GM23248 (cell line): Measurements from ENCODE around the gene DNAJC8. TPM values are rescaled to one million over a fixed set of nuclear protein-coding genes. Genes with fewer than 3 reads are reported as not detected.

Source experiments
- DNase-seq: peaks from one replicate; pipeline ENCODE4 v3.0.0-alpha.2; 2015
- H2AFZ ChIP-seq: fragments of 200-600 bp; sonication (generic); 2 replicates; pipeline ENCODE4 v1.6.1; 2016; ENCODE audit warnings: antibody characterized with exemption
- H3F3A ChIP-seq: fragments of 200-600 bp; sonication (generic); 2 replicates; pipeline ENCODE4 v1.6.1; 2016; ENCODE audit warnings: mild to moderate bottlenecking, antibody characterized with exemption, mixed run types; ENCODE audit not compliant: insufficient read depth
- H3K27ac ChIP-seq: fragments of 200-600 bp; sonication (generic); 2 replicates; pipeline ENCODE4 v1.5.1; 2016; ENCODE audit warnings: mild to moderate bottlenecking
- H3K27me3 ChIP-seq: fragments of 200-600 bp; sonication (generic); replicated peaks from 2 replicates; pipeline ENCODE4 v1.6.1; 2016; ENCODE audit warnings: mild to moderate bottlenecking; ENCODE audit not compliant: insufficient read depth
- H3K36me3 ChIP-seq: fragments of 200-600 bp; sonication (generic); 2 replicates; pipeline ENCODE4 v1.6.1; 2016; ENCODE audit warnings: low read depth, mild to moderate bottlenecking
- H3K4me1 ChIP-seq: fragments of 200-600 bp; sonication (generic); 2 replicates; pipeline ENCODE4 v1.6.1; 2016; ENCODE audit warnings: mild to moderate bottlenecking; ENCODE audit not compliant: insufficient read depth
- H3K4me2 ChIP-seq: fragments of 200-600 bp; sonication (generic); one replicate; pipeline ENCODE4 v1.6.1; 2016; ENCODE audit warnings: mild to moderate bottlenecking; ENCODE audit not compliant: unreplicated experiment
- H3K4me3 ChIP-seq: fragments of 200-600 bp; sonication (generic); 2 replicates; pipeline ENCODE4 v1.5.1; 2016; ENCODE audit warnings: mild to moderate bottlenecking
- H3K79me2 ChIP-seq: fragments of 200-600 bp; sonication (generic); 2 replicates; pipeline ENCODE4 v1.6.1; 2016; ENCODE audit warnings: mild to moderate bottlenecking; ENCODE audit not compliant: insufficient read depth
- H3K9ac ChIP-seq: fragments of 200-600 bp; sonication (generic); 2 replicates; pipeline ENCODE4 v1.6.1; 2016; ENCODE audit warnings: mild to moderate bottlenecking
- H3K9me2 ChIP-seq: fragments of 200-600 bp; sonication (generic); 2 replicates; pipeline ENCODE4 v1.6.1; 2016; ENCODE audit warnings: mixed run types, mild to moderate bottlenecking, moderate library complexity; ENCODE audit not compliant: insufficient read depth
- H3K9me3 ChIP-seq: fragments of 200-600 bp; sonication (generic); one replicate; pipeline ENCODE4 v1.6.1; 2017; ENCODE audit warnings: low read depth
- H4K20me1 ChIP-seq: fragments of 200-600 bp; sonication (generic); 2 replicates; pipeline ENCODE4 v1.6.0; 2016; ENCODE audit not compliant: insufficient read depth
- EZH2 ChIP-seq: fragments of 200-600 bp; sonication (generic); IDR thresholded peaks from 2 replicates; pipeline ENCODE4 v1.6.1; 2018; ENCODE audit warnings: antibody characterized with exemption, mild to moderate bottlenecking; ENCODE audit not compliant: insufficient read depth, poor library complexity, severe bottlenecking
- EZH2phosphoT487 ChIP-seq: fragments of 200-600 bp; sonication (generic); IDR thresholded peaks from 2 replicates; pipeline ENCODE4 v1.6.1; 2018; ENCODE audit warnings: antibody characterized with exemption, moderate library complexity, mild to moderate bottlenecking, low read depth; ENCODE audit not compliant: insufficient read depth
- WGBS, 2 experiments: methylation state at CpG; one replicate each; pipeline ENCODE4 v1.1.6; 2015 to 2017; ENCODE audit warnings: low lambda C conversion rate in 2 of 2, low coverage in 1 of 2; ENCODE audit errors: missing lambda C conversion rate in 2 of 2; 5-methylcytosine and 5-hydroxymethylcytosine counted together
- in situ Hi-C: fragments of 300-500 bp; cut with MboI; formaldehyde crosslinking; loops from 2 replicates; pipeline ENCODE4 v1.15.0; 2020
- polyA plus RNA-seq: library from polyadenylated mRNA; unstranded; fragments of >200 nt; fragmentation: Nextera tagmentation; extraction: Ambion mirVana; gene quantifications from 2 replicates; pipeline ENCODE4 v1.2.1, GENCODE V29; 2016
- total RNA-seq: library from RNA; depleted of rRNA; stranded (reverse); fragments of >200 nt; shearing (Covaris generic); gene quantifications from 2 replicates; pipeline ENCODE4 v1.2.3, GENCODE V29; 2014

DNAJC8 gene
- total and polyA plus RNA-seq, 2 experiments from 2014 or later: 53.0 to 98.6 TPM

DNA sequence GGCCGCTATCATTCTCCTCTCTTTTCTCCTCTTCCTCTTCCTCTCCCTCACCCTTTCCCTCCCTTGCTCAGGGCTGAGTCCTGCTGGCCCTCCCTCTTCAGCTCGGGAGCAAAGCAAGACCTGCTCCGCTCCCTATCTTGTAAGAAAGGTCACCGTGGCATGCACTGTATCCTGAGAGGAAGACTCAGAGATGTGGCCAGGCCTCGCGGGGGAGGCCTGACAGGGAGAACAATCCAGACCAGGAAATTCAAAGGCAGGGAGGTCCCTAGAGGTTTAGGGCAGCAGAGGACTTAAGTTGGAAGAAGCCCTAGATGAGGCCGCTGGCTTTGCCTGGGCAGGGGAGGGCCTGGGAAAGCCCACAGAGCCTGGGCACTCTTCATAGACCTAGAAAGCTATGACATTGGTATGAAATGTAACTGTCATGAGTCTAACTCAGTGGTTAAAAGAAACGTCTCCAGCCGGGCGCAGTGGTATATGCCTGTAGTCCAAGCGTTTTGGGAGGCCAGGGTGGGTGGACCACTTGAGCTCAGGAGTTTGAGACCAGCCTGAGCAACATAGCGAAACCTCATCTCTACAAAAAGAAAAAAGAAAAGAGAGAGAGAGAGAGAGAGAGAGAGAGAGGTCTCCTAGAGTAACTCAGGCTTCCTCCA lies 41.7 kb downstream of the DNAJC8 start:
- no peaks in the 10 kb centered on the region for H3K36me3 ChIP-seq
- H3K9ac ChIP-seq: no peak overlapping the region
- no peaks in the 10 kb centered on the region for H3K27me3 ChIP-seq
- H3K4me2 ChIP-seq: no peak overlapping the region
- H3K4me3 ChIP-seq: no peak overlapping the region
- H3K4me1 ChIP-seq: 0 out of 2 replicates have a peak, but pooled peaks cover 3% of the 10 kb centered on the region
- H4K20me1 ChIP-seq: no peaks in the 10 kb centered on the region
- no peaks in the 10 kb centered on the region for H3K79me2 ChIP-seq
- TF ChIP-seq EZH2phosphoT487: no peak
- no peak for TF ChIP-seq EZH2
- H3K27ac ChIP-seq: no peak overlapping the region
- H3F3A ChIP-seq: no peaks in the 10 kb centered on the region
- DNase-seq: no peak
- 74% methylated on average over 12 of the region's 12 CpGs for WGBS, 2 experiments
- no peaks in the 10 kb centered on the region for H3K9me2 ChIP-seq
- in situ Hi-C loops: no loop called here
- no peaks in the 10 kb centered on the region for H3K9me3 ChIP-seq
- H2AFZ ChIP-seq: peak overlapping the region; percentile 78

- H3K4me1 ChIP-seq: 0 out of 2 replicates have a peak, but pooled peaks cover 3% of the 10 kb centered on the region
- TF ChIP-seq EZH2: no peak
- no peak for TF ChIP-seq EZH2phosphoT487
- no peaks in the 10 kb centered on the region for H3K9me3 ChIP-seq
- H3K36me3 ChIP-seq: no peaks in the 10 kb centered on the region
- H3K4me3 ChIP-seq: no peak overlapping the region
- in situ Hi-C loops: no loop called here
- 47 to 49% methylated on average over 3 of the region's 3 CpGs for WGBS, 2 experiments
- H2AFZ ChIP-seq: peak overlapping the region; percentile 78
- DNase-seq: no peak
- no peak overlapping the region for H3K9ac ChIP-seq
- H4K20me1 ChIP-seq: no peaks in the 10 kb centered on the region
- H3F3A ChIP-seq: no peaks in the 10 kb centered on the region
- H3K79me2 ChIP-seq: no peaks in the 10 kb centered on the region
- no peak overlapping the region for H3K27ac ChIP-seq
- no peaks in the 10 kb centered on the region for H3K9me2 ChIP-seq
- H3K4me2 ChIP-seq: no peak overlapping the region
- H3K27me3 ChIP-seq: no peaks in the 10 kb centered on the region
Measured at GRCh38 chr1:28190337-28190979, 42.4 kb downstream of the DNAJC8 start.

DNA sequence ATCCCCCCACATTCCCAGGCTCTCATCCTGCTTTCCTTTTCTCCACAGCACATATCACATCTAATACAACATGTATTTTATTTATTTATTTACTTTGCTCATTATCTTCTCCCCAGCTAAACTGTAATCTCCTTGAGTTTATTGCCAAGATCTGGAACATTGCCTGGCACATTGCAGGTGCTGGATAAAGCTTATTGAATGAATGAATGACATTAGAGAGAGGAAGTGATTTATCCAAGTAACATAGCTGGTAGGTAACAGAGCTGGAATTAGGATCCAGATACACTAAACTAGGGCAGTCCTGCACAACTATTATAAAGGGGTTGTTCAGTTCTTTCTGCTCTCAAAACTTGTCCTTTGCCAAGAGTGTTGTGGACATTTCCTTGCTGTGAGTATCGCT lies 47.8 kb downstream of the DNAJC8 start:
- no peaks in the 10 kb centered on the region for H3K36me3 ChIP-seq
- H3K9me3 ChIP-seq: no peaks in the 10 kb centered on the region
- no peaks in the 10 kb centered on the region for H3K79me2 ChIP-seq
- no peaks in the 10 kb centered on the region for H4K20me1 ChIP-seq
- no peak overlapping the region for H3K27ac ChIP-seq
- H3K9me2 ChIP-seq: no peaks in the 10 kb centered on the region
- H3F3A ChIP-seq: no peaks in the 10 kb centered on the region
- no peak overlapping the region for H3K9ac ChIP-seq
- no peak overlapping the region for H3K4me2 ChIP-seq
- no peak overlapping the region for H3K4me3 ChIP-seq
- in situ Hi-C loops: no loop called here
- no peak for TF ChIP-seq EZH2
- no peak for TF ChIP-seq EZH2phosphoT487
- no peak for DNase-seq
- no peak overlapping the region for H2AFZ ChIP-seq
- H3K4me1 ChIP-seq: no peaks in the 10 kb centered on the region
- H3K27me3 ChIP-seq: no peaks in the 10 kb centered on the region
- WGBS, 2 experiments: 91 to 94% methylated on average over 1 of the region's 1 CpG

DNA sequence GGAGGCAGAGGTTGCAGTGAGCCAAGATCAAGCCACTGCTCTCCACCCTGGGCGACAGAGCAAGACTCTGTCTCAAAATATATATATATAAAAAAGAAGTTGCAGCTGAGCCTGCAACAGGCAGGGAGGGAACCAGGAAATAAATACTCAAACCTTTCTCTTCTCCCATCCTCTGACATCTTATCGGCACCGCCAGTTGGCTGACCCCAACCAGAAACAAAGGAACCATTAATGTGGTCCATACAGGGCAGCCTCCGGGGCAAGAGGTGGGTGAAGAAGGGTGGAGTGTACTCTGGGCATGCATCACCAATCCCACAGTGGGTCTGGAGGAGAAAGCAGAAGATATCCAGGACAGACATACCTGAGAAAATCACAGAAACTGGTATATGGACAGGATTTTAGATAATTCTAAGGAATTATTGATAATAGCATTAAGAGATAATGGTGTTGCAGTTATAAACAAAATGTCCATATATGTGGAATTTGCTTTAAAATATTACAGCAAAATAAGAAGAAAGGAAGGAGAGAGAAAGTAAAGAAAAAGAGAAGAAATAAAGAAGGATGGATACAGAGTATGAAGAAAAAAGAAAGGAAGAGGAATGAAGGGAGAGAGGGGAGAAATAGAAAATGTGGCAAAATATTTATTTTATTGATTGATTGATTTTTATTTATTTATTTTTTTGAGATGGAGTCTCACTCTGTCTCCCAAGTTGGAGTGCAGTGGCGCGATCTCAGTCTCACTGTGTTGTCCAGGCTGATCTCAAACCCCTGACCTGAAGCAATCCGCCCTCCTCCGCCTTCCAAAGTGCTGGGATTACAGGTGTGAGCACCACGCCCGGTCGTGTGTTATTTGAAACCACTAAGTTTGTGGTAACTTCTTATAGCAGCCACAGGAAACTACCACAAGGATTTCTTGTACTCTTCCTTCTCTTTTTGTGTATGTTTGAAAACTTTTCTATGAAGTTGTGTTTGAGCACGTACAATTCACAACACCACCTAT lies 52.2 kb downstream of the DNAJC8 start:
- Histone ChIP-seq H3K79me2 (no peaks in the 10 kb centered on the region), H3K4me2 (no peak overlapping the region)

More for the DNA sequence above, 52.2 kb downstream of the DNAJC8 start:
- H3K4me1 ChIP-seq: no peaks in the 10 kb centered on the region
- H3K27me3 ChIP-seq: no peaks in the 10 kb centered on the region
- no peak overlapping the region for H3K4me3 ChIP-seq
- H3K9me3 ChIP-seq: no peaks in the 10 kb centered on the region
- no peaks in the 10 kb centered on the region for H4K20me1 ChIP-seq
- DNase-seq: no peak
- H3K9me2 ChIP-seq: no peaks in the 10 kb centered on the region
- in situ Hi-C loops: no loop called here
- no peak overlapping the region for H2AFZ ChIP-seq
- no peaks in the 10 kb centered on the region for H3F3A ChIP-seq
- TF ChIP-seq EZH2 (no peak), EZH2phosphoT487 (no peak)
- no peak overlapping the region for H3K9ac ChIP-seq
- no peak overlapping the region for H3K27ac ChIP-seq
- no peaks in the 10 kb centered on the region for H3K36me3 ChIP-seq
- WGBS, 2 experiments: 73 to 76% methylated on average over 12 of the region's 12 CpGs
